GM12891 (cell line): ENCODE results near the gene FGF18.
A peak's percentile ranks its signal among the peaks of the same experiment; 100 is the strongest.
"Not testable (repeated sequence)": the region's sequence is repeated elsewhere in the genome, so short reads cannot be mapped to it uniquely, and the experiment has no call there.

Experiments
- DNase-seq: peaks from one replicate; pipeline ENCODE4 v3.0.0; 2011; ENCODE audit warnings: low spot score; ENCODE audit not compliant: insufficient read length
- FAIRE-seq: peaks from 2 replicates; lab custom pipeline; 2011; peaks lifted over from hg19 to GRCh38; lab: Jason Lieb, UNC
- PAX5 ChIP-seq: IDR thresholded peaks from 2 replicates; pipeline ENCODE4 v1.6.1; 2011; ENCODE audit warnings: low read length, moderate library complexity, mild to moderate bottlenecking; ENCODE audit not compliant: insufficient read depth, severe bottlenecking
- POLR2A ChIP-seq: IDR thresholded peaks from 2 replicates; pipeline ENCODE4 v1.6.1; 2011; ENCODE audit warnings: low read depth, low read length, control low read depth
- POLR2AphosphoS5 ChIP-seq: IDR thresholded peaks from 2 replicates; pipeline ENCODE4 v1.6.1; 2011; ENCODE audit warnings: low read depth, low read length, control low read depth
- POU2F2 ChIP-seq: IDR thresholded peaks from 2 replicates; pipeline ENCODE4 v1.6.1; 2011; ENCODE audit warnings: low read depth, mild to moderate bottlenecking, control low read depth, low read length, moderate library complexity
- SPI1 ChIP-seq: IDR thresholded peaks from 2 replicates; pipeline ENCODE4 v1.6.1; 2011; ENCODE audit warnings: low read depth, low read length, control low read depth
- TAF1 ChIP-seq: IDR thresholded peaks from 2 replicates; pipeline ENCODE4 v1.6.1; 2011; ENCODE audit warnings: low read depth, low read length, control low read depth

Gene FGF18

GRCh38 chr5:171387345-171387969 lies 32.0 kb upstream of the FGF18 start, which contains the start of gene NPM1:
NPM1 (plus strand) TSS chr5:171387849; CDS start chr5:171387949, 100 bp downstream.
- no peak for TF ChIP-seq PAX5
- peak; percentile 87; the same call in 1 of the 2 replicates for TF ChIP-seq POU2F2
- TF ChIP-seq TAF1: peak; percentile 98
- TF ChIP-seq POLR2A: peak; percentile 99
- TF ChIP-seq POLR2AphosphoS5: peak; percentile 98
- TF ChIP-seq SPI1: no peak
- DNase-seq (peak; percentile 90), FAIRE-seq (peak; percentile 100)

GRCh38 chr5:171387970-171388815 lies 31.3 kb upstream of the FGF18 start:
- peak; percentile 70 for TF ChIP-seq POLR2AphosphoS5
- 0 out of 2 replicates have a peak, but pooled peaks have one; percentile 28 for TF ChIP-seq TAF1
- TF ChIP-seq POU2F2: no peak
- TF ChIP-seq POLR2A: peak; percentile 64
- no peak for TF ChIP-seq PAX5
- TF ChIP-seq SPI1: no peak
- FAIRE-seq (peak; percentile 96), DNase-seq (peak; percentile 46)

- TF ChIP-seq POU2F2 (no peak), TAF1 (no peak), POLR2A (no peak), PAX5 (no peak), POLR2AphosphoS5 (no peak; the same call in 1 of the 2 replicates), SPI1 (no peak)
- no peak for DNase-seq
- no peak for FAIRE-seq
Observed at GRCh38 chr5:171388816-171389168, 30.7 kb upstream of the FGF18 start.

GRCh38 chr5:171390883-171391677 lies 28.4 kb upstream of the FGF18 start:
- TF ChIP-seq PAX5 (no peak), POLR2AphosphoS5 (no peak; the same call in 1 of the 2 replicates), POLR2A (peak; percentile 33; the same call in 1 of the 2 replicates)
- DNase-seq (no peak), FAIRE-seq (no peak)

GRCh38 chr5:171391996-171392577 lies 27.4 kb upstream of the FGF18 start:
- TF ChIP-seq POLR2AphosphoS5: peak; percentile 71
- TF ChIP-seq TAF1: no peak
- DNase-seq (no peak), FAIRE-seq (no peak)

GRCh38 chr5:171392585-171393159 lies 26.8 kb upstream of the FGF18 start:
- FAIRE-seq: no peak
- TF ChIP-seq POU2F2 (no peak), SPI1 (peak; percentile 42; the same call in 1 of the 2 replicates), PAX5 (no peak)
- DNase-seq: no peak

GRCh38 chr5:171395042-171395441 lies 24.4 kb upstream of the FGF18 start:
- TF ChIP-seq SPI1 (no peak), PAX5 (no peak)
- FAIRE-seq (no peak), DNase-seq (no peak)

- not testable (repeated sequence) for DNase-seq, FAIRE-seq
Observed at GRCh38 chr5:171396583-171396982, 22.9 kb upstream of the FGF18 start.

- no peak for FAIRE-seq
- DNase-seq: no peak
- TF ChIP-seq POU2F2: no peak
- TF ChIP-seq TAF1: no peak
- no peak for TF ChIP-seq POLR2A
- TF ChIP-seq PAX5: no peak
- no peak for TF ChIP-seq SPI1
- 0 out of 2 replicates have a peak, but pooled peaks have one; percentile 48 for TF ChIP-seq POLR2AphosphoS5
Observed at GRCh38 chr5:171397190-171397589, 22.3 kb upstream of the FGF18 start.
